ENCODE data around the gene TCF7L1.

TCF7L1 gene

DNA sequence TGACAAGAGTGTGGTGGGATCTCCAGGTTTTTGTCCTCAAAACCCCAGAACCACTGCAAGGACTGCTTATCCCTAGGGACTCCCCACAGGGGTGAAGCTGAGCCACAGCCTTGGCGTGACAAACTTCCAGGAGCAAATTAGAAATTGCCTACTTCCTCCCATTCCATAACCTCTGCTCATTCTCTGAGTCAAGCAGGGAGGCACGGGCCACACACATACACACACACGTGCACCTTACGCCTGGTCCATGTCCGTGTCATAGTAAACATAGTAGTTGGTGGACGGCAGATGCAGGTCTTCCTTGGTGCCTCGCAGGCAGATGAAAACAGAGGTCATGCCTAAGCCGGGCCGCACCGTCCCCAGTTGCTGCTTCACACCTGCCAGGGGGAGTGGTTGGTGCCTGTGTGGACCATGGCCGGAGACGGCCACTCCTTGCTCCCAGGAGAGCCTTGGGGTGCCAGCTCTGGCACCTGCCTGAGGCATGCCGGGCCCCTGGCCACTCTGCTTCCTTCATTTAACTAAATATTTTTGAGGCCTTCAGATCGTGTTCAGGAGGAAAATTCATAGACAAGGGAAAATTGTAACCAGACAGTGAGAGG is 211.3 kb downstream of the TCF7L1 start:
- no peak overlapping the region for H3K27ac ChIP-seq
- TF ChIP-seq, protein P1, sequence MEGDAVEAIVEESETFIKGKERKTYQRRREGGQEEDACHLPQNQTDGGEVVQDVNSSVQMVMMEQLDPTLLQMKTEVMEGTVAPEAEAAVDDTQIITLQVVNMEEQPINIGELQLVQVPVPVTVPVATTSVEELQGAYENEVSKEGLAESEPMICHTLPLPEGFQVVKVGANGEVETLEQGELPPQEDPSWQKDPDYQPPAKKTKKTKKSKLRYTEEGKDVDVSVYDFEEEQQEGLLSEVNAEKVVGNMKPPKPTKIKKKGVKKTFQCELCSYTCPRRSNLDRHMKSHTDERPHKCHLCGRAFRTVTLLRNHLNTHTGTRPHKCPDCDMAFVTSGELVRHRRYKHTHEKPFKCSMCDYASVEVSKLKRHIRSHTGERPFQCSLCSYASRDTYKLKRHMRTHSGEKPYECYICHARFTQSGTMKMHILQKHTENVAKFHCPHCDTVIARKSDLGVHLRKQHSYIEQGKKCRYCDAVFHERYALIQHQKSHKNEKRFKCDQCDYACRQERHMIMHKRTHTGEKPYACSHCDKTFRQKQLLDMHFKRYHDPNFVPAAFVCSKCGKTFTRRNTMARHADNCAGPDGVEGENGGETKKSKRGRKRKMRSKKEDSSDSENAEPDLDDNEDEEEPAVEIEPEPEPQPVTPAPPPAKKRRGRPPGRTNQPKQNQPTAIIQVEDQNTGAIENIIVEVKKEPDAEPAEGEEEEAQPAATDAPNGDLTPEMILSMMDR (IDR thresholded peaks at IDR 0.05), result no peak
- no peak overlapping the region for H3K4me3 ChIP-seq
- DNase-seq (ENCODE audit: low spot score), result no peak

DNA sequence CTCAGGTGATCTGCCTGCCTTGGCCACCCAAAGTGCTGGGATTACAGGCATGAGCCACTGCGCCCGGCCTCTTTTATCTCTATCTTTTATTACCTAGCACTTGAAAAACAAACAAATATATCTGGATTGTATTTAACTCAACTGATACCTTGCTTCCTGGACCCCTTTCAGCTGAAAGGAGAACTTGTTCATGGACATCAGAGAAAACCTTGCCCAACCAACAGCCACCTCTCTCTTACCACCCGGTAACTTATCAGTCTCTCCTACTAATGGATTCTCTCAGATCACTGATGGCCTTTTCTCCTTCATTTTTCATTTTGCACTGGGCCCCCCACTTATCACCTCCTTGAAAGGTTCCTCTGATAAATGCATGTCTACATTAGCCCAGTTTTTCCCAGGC is 214.4 kb downstream of the TCF7L1 start:
- Histone ChIP-seq H3K27ac (no peak overlapping the region), H3K4me3 (no peak overlapping the region)
- TF ChIP-seq, protein P1 (IDR thresholded peaks at IDR 0.05), result no peak
- no peak for DNase-seq (ENCODE audit: low spot score)

DNA sequence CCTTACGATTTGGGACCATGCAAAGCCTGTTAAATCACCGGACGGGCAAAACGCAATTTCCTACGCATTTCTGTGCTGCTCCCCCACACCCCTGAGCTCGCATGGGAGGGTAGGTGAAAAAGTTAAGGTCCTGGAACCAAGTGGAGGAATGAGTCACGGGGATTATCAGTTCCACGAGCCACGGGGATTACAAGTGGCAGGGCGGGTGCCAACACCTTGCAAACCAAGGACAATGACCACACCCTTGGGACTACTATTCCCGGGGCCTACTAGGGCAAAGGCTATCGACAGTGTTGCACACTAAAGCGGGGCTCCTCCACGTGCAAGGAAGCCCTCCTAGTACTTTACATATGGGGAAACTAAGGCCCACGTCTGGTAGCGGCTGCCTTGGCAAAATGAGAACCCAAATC is 220.7 kb downstream of the TCF7L1 start:
- TF ChIP-seq, protein P1 (IDR thresholded peaks at IDR 0.05), result no peak
- DNase-seq (ENCODE audit: low spot score), result peak; percentile 77
- H3K27ac ChIP-seq, result peak overlapping the region; percentile 67 to 94
- H3K4me3 ChIP-seq, result peak overlapping the region; percentile 92

DNA sequence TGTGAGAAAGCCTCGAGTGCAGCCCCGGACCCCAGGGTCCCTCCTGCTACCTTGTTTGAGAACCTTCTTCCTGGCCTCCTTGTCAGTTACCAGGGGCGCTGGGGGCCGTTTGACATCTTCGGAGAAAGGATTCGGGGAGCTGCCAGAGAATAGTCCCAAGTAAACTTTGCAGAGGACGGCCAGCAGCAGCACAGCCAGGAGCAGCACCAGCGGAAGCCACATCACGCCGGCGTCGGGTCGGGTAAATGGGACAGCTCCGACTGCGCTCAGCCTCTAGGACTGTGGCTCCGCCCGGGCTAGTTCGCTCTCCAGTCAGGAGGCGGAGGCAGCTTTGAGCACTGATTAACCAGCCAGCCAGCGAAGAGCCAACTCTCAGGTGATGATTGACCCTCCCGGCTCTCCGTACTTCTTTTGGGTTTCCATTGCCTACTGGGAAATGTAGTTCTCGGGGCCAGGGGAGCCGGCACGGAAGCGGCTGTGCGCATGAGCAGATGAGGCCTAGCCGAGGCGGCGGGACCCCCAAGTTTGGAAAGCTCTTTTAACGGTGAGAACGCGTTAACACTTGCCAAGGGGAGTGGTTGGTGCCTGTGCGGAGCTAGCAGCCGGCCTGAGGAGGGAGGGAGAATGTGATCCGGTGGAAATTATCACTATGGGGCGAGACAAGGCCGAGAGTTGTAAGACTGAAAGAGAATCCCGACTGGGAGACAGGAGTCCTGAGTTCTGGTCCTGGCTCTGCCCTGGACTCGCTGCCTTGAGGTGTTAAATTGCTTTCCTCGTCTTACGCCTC is 221.3 kb downstream of the TCF7L1 start, which contains the start of the genes ELMOD3 and RETSAT:
TSS of gene ELMOD3 (plus strand) at position 484 of the 787 bp plus-strand sequence. CDS start 2,430 bp downstream, outside the sequence.
TSS of gene RETSAT (minus strand) at position 243 of the 787 bp plus-strand sequence. CDS start at position 222, 21 bp downstream.
- peak; percentile 99 for DNase-seq (ENCODE audit: low spot score)
- Histone ChIP-seq H3K27ac (peak within 1 kb of the TSS; percentile 67 to 94), H3K4me3 (peak within 1 kb of the TSS; percentile 92)
- TF ChIP-seq, protein P1 (IDR thresholded peaks at IDR 0.05), result no peak

DNA sequence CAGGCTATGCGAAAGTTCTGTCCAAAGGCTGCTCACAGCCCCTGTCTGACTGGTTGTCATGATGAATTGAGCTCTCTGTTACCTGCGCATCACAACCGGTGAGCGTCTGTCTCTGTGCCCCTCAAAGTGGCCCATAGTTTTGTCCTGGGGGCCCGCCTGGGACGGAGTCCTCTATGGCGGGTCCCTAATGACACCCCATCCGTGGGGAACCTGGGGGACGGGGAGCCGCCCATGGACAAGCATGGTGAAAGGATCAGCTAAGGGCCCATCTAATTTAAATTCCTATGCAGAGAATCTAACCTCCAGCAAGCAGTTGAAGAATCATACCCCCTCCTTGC is 221.8 kb downstream of the TCF7L1 start:
- H3K27ac ChIP-seq, result peak overlapping the region; percentile 67 to 94
- DNase-seq (ENCODE audit: low spot score), result no peak
- TF ChIP-seq, protein P1 (IDR thresholded peaks at IDR 0.05), result no peak
- peak overlapping the region; percentile 92 for H3K4me3 ChIP-seq

DNA sequence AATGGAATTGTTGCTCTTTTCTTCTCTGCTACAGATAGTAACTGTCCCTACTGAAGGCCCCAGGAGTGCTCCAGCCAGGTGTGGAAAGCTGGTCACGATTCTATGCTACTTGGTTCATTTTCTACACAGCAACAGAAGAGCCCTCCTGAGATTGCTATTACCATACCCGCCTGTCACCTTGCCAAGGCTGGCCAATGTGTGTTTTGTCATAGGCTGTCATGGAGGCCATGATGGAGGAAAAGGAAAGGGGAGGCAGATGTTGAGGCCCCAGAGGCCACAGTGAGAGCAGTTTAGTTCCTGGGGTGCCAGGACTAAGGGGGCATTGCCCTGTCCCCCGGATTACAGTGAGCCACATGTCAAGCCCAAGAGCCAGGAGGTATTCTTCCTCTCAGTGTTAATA is 222.3 kb downstream of the TCF7L1 start:
- Histone ChIP-seq H3K4me3 (peak overlapping the region; percentile 92), H3K27ac (no peak overlapping the region)
- TF ChIP-seq, protein P1 (IDR thresholded peaks at IDR 0.05), result no peak
- DNase-seq (ENCODE audit: low spot score), result no peak

All from coronary artery (tissue), 2 donors.